HepG2 (cell line): ENCODE data around the gene FLAD1. TPM values are rescaled to one million over a fixed set of nuclear protein-coding genes. Genes with fewer than 3 reads are reported as not detected.

ENCODE experiments used
- ARNT2 ChIP-seq: sonication (generic); formaldehyde crosslinking; IDR thresholded peaks from 2 replicates; pipeline ENCODE4 v1.8.0; 2022; ENCODE audit warnings: mild to moderate bottlenecking, low read depth, missing genetic modification reagents, moderate library complexity
- ATF6 ChIP-seq: sonication (generic); formaldehyde crosslinking; conservative IDR thresholded peaks from 2 replicates; pipeline ENCODE4 v1.4.0; 2020; ENCODE audit warnings: missing genetic modification reagents
- CSRNP2 ChIP-seq: sonication (generic); formaldehyde crosslinking; conservative IDR thresholded peaks from 2 replicates; pipeline ENCODE4 v1.8.0; 2022; ENCODE audit warnings: low read depth, missing genetic modification reagents
- DNMT1 ChIP-seq: sonication (generic); formaldehyde crosslinking; IDR thresholded peaks from 2 replicates; pipeline ENCODE4 v1.5.1; 2020; ENCODE audit warnings: mild to moderate bottlenecking, missing genetic modification reagents
- GATA4 ChIP-seq: sonication (generic); IDR thresholded peaks from 2 replicates; pipeline ENCODE4 v1.6.1; 2016; ENCODE audit warnings: antibody characterized with exemption, low read depth, borderline replicate concordance
- HHEX ChIP-seq: IDR thresholded peaks from 2 replicates; pipeline ENCODE4 v1.6.1; 2016; ENCODE audit warnings: control low read depth
- HMGA1 ChIP-seq: sonication (generic); formaldehyde crosslinking; conservative IDR thresholded peaks from 2 replicates; pipeline ENCODE4 v1.4.0; 2020; ENCODE audit warnings: missing genetic modification reagents
- HOXA7 ChIP-seq: sonication (generic); formaldehyde crosslinking; IDR thresholded peaks from 2 replicates; pipeline ENCODE4 v1.8.1; 2022; ENCODE audit warnings: mild to moderate bottlenecking, missing genetic modification reagents, moderate library complexity
- KAT2B ChIP-seq: fragments of 150-350 bp; IDR thresholded peaks from 2 replicates; pipeline ENCODE4 v1.6.1; 2014; ENCODE audit warnings: low read depth, low read length, borderline replicate concordance
- MBNL3 ChIP-seq: fragments of 250-450 bp; sonication (Bioruptor Pico); conservative IDR thresholded peaks from 2 replicates; pipeline ENCODE4 v1.8.0; 2022; ENCODE audit warnings: mild to moderate bottlenecking, inconsistent platforms
- NCOA2 ChIP-seq: sonication (generic); formaldehyde crosslinking; IDR thresholded peaks from 2 replicates; pipeline ENCODE4 v1.8.0; 2022; ENCODE audit warnings: inconsistent platforms
- PHF20 ChIP-seq: sonication (generic); formaldehyde crosslinking; IDR thresholded peaks from 2 replicates; pipeline ENCODE4 v1.5.0; 2020; ENCODE audit warnings: mild to moderate bottlenecking, missing genetic modification reagents
- TGIF2 ChIP-seq: IDR thresholded peaks from 2 replicates; pipeline ENCODE4 v1.6.1; 2016; ENCODE audit warnings: control low read depth, missing compliant biosample characterization
- ZNF205 ChIP-seq: IDR thresholded peaks from 2 replicates; pipeline ENCODE4 v1.6.1; 2018; ENCODE audit warnings: missing biosample characterization, missing genetic modification reagents
- ZNF766 ChIP-seq: sonication (generic); formaldehyde crosslinking; IDR thresholded peaks from 2 replicates; pipeline ENCODE4 v1.5.0; 2020; ENCODE audit warnings: missing genetic modification reagents, borderline replicate concordance
- ZNF782 ChIP-seq: sonication (generic); formaldehyde crosslinking; IDR thresholded peaks from 2 replicates; pipeline ENCODE4 v1.4.0; 2020; ENCODE audit warnings: missing genetic modification reagents, mild to moderate bottlenecking, borderline replicate concordance
- polyA plus RNA-seq, 8 experiments: library from polyadenylated mRNA; depleted of rRNA in 3 of 8; stranded (reverse) in 7 of 8; unstranded in 1 of 8; fragments of >200 nt; fragmentation: Illumina TruSeq in 4 of 8; extraction: Trizol in 4 of 8; gene quantifications; 2 replicates each; pipeline versions ENCODE4 v1.2.1 to v1.2.3, GENCODE V29; 2011 to 2016; ENCODE audit warnings: low read depth in 4 of 8, missing spikeins in 1 of 8, mixed read lengths in 1 of 8; ENCODE audit not compliant: insufficient read depth in 1 of 8
- total RNA-seq, 5 experiments: library from RNA; depleted of rRNA; stranded (reverse); fragments of >200 nt; fragmentation: Illumina TruSeq; extraction: Trizol; gene quantifications; 2 replicates each; pipeline ENCODE4 v1.2.3, GENCODE V29; 2016; ENCODE audit warnings: low read depth in 1 of 5
- TF ChIP-seq, protein P1 (sequence below): sonication (generic); formaldehyde crosslinking; IDR thresholded peaks from 2 replicates; pipeline ENCODE4 v1.4.0; 2020; ENCODE audit warnings: missing genetic modification reagents, borderline replicate concordance
- TF ChIP-seq, protein P2 (sequence below): sonication (generic); formaldehyde crosslinking; IDR thresholded peaks from 2 replicates; pipeline ENCODE4 v1.9.0; 2021; ENCODE audit warnings: missing genetic modification reagents, mild to moderate bottlenecking, borderline replicate concordance
- TF ChIP-seq, protein P3 (sequence below): sonication (generic); formaldehyde crosslinking; IDR thresholded peaks from 2 replicates; pipeline ENCODE4 v1.4.0; 2020; ENCODE audit warnings: missing genetic modification reagents

The FLAD1 gene
- total and polyA plus RNA-seq, 2 of the 13 experiments (the other 11 are each of a cell fraction or from before 2014, with no cell fraction given), result 25.9 to 32.8 TPM

- no peak for TF ChIP-seq ARNT2 (CRISPR knock-in tag)
- no peak for TF ChIP-seq DNMT1 (CRISPR knock-in tag)
- TF ChIP-seq NCOA2 (CRISPR knock-in tag), result peak; percentile 87
- no peak for TF ChIP-seq MBNL3 (CRISPR knock-in tag)
- no peak for TF ChIP-seq KAT2B
- TF ChIP-seq CSRNP2 (CRISPR knock-in tag), result no peak
- peak; percentile 40; the same call in 1 of the 2 replicates for TF ChIP-seq ZNF782 (CRISPR knock-in tag)
- TF ChIP-seq TGIF2 (CRISPR knock-in tag), result no peak
- TF ChIP-seq, protein P1, sequence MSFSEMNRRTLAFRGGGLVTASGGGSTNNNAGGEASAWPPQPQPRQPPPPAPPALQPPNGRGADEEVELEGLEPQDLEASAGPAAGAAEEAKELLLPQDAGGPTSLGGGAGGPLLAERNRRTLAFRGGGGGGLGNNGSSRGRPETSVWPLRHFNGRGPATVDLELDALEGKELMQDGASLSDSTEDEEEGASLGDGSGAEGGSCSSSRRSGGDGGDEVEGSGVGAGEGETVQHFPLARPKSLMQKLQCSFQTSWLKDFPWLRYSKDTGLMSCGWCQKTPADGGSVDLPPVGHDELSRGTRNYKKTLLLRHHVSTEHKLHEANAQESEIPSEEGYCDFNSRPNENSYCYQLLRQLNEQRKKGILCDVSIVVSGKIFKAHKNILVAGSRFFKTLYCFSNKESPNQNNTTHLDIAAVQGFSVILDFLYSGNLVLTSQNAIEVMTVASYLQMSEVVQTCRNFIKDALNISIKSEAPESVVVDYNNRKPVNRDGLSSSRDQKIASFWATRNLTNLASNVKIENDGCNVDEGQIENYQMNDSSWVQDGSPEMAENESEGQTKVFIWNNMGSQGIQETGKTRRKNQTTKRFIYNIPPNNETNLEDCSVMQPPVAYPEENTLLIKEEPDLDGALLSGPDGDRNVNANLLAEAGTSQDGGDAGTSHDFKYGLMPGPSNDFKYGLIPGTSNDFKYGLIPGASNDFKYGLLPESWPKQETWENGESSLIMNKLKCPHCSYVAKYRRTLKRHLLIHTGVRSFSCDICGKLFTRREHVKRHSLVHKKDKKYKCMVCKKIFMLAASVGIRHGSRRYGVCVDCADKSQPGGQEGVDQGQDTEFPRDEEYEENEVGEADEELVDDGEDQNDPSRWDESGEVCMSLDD, result peak; percentile 12; the same call in 1 of the 2 replicates
- no peak for TF ChIP-seq HHEX (CRISPR knock-in tag)
- TF ChIP-seq ATF6 (CRISPR knock-in tag), result no peak
- TF ChIP-seq, protein P2, sequence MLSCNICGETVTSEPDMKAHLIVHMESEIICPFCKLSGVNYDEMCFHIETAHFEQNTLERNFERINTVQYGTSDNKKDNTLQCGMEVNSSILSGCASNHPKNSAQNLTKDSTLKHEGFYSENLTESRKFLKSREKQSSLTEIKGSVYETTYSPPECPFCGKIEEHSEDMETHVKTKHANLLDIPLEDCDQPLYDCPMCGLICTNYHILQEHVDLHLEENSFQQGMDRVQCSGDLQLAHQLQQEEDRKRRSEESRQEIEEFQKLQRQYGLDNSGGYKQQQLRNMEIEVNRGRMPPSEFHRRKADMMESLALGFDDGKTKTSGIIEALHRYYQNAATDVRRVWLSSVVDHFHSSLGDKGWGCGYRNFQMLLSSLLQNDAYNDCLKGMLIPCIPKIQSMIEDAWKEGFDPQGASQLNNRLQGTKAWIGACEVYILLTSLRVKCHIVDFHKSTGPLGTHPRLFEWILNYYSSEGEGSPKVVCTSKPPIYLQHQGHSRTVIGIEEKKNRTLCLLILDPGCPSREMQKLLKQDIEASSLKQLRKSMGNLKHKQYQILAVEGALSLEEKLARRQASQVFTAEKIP (CRISPR knock-in tag), result no peak
- no peak for TF ChIP-seq HOXA7 (CRISPR knock-in tag)
- no peak for TF ChIP-seq ZNF766 (CRISPR knock-in tag)
- no peak for TF ChIP-seq PHF20 (CRISPR knock-in tag)
- TF ChIP-seq GATA4, result peak; percentile 60; the same call in 1 of the 2 replicates
- no peak for TF ChIP-seq ZNF205 (CRISPR knock-in tag)
- no peak for TF ChIP-seq HMGA1
- TF ChIP-seq, protein P3, sequence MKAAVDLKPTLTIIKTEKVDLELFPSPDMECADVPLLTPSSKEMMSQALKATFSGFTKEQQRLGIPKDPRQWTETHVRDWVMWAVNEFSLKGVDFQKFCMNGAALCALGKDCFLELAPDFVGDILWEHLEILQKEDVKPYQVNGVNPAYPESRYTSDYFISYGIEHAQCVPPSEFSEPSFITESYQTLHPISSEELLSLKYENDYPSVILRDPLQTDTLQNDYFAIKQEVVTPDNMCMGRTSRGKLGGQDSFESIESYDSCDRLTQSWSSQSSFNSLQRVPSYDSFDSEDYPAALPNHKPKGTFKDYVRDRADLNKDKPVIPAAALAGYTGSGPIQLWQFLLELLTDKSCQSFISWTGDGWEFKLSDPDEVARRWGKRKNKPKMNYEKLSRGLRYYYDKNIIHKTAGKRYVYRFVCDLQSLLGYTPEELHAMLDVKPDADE (CRISPR knock-in tag), result no peak
These were observed 38.6 kb upstream of the FLAD1 start (continued) for GRCh38 chr1:154944401-154945159.
